DND-41 (cell line): ENCODE measurements around the gene SNCAIP.

Experiments
- CTCF ChIP-seq: IDR thresholded peaks from 2 replicates; pipeline ENCODE4 v1.5.1; 2012; ENCODE audit warnings: borderline replicate concordance, low read length, moderate library complexity, mild to moderate bottlenecking; ENCODE audit not compliant: poor library complexity, severe bottlenecking; ENCODE audit errors: extremely low read depth
- EZH2 ChIP-seq: IDR thresholded peaks from 3 replicates; pipeline ENCODE4 v1.6.1; 2012; ENCODE audit warnings: borderline replicate concordance, low read depth, mild to moderate bottlenecking, moderate library complexity, low read length, inconsistent platforms; ENCODE audit not compliant: severe bottlenecking

- TF ChIP-seq CTCF (no peak), EZH2 (no peak)
These were observed 187.5 kb downstream of the SNCAIP start for GRCh38 chr5:122499585-122499984.
